HL-60/S4 (cell line): ENCODE measurements around the gene TERB1.

Experiments
- in situ Hi-C: fragments of 300-500 bp; cut with MboI; formaldehyde crosslinking; loops from 2 replicates; pipeline ENCODE4 v1.14.3; 2022; ENCODE audit warnings: low sequenced_read_pairs

The TERB1 gene

DNA sequence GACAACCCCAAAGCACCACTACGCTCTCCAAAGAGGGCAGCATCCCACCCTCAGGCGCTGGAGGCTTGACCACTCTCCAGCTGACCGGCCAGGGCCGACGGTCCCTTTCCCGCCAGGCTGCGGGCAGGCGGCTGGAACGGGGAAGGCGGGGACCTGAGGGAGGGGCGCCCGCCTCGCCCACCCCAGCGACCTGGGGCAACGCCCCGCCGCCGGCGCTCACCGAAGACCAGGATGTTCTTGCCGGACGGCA is 50.4 kb downstream of the TERB1 start:
- in situ Hi-C loops: no loop called here

DNA sequence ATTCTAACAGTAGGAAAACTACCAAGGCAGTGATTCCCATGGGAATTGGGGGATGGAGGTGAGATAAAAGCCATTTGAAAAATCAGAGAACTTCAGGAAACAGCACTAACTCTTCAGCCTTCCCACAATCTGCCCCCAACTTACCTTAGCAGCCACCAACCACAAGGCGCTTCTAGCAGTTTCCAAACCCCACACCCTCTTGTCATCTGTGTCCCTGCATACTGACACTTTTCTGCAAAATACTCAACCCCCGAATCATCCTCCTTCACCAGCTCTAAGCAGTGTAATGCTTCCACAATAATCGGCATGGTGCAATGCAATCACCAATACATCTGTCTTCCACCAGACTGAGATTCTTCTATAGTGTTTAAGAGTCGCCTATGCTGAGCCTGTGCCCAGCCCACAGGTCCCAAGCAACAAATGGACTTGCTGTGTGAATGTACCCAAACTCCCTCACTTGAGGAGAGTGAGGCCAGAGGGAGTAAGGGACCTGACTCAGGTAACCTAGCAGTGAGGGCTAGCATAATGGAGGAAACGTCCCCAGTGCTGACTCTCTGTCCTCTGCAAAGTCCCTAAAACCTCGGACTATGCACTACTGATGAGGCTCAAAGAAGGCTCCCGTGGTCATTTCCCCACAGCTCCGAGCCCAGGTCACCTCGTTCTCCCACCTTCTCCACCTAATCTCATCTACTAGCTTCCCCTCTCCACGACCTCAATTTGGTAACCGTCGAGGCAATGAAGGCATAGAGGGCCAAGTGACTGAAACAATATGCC is 50.9 kb downstream of the TERB1 start:
- in situ Hi-C loops: no loop called here

DNA sequence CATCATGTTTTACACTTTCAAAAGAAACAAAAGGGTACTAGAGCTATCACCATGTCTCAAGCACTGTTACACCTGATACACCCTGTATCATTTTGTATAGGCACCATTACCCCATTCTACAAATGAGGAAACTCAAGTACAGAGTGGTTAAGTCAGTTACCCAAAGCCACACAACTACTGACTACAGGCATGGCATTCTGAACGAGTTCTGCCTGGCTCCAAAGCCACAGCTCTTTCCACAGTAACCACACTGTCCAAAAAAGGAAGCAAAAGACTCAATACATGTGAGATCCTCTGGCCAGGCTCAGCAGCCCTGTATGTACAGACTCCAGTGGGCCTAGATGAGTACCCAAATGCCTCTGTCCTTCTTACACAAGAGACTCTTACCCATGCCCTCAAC is 54.7 kb downstream of the TERB1 start:
- in situ Hi-C loops: no loop called here

DNA sequence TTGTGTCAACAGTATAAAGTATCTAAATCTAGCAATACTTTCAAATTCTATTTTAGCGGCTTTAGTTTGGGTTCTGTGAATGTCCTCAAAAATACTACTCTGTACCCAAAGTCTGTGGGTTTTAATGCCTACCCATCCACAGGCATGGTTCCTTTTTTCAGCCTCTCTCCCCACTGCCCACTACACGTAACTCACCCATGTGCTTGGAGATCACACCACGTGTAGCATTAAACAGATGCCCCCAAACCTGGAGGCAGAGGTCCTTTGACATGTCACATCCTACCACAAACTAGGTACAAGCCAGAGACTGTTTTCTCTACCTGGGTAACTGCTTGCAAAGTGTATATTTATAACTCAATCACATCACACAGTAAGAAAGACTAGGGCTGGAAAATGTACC is 55.3 kb downstream of the TERB1 start:
- in situ Hi-C loops: no loop called here

DNA sequence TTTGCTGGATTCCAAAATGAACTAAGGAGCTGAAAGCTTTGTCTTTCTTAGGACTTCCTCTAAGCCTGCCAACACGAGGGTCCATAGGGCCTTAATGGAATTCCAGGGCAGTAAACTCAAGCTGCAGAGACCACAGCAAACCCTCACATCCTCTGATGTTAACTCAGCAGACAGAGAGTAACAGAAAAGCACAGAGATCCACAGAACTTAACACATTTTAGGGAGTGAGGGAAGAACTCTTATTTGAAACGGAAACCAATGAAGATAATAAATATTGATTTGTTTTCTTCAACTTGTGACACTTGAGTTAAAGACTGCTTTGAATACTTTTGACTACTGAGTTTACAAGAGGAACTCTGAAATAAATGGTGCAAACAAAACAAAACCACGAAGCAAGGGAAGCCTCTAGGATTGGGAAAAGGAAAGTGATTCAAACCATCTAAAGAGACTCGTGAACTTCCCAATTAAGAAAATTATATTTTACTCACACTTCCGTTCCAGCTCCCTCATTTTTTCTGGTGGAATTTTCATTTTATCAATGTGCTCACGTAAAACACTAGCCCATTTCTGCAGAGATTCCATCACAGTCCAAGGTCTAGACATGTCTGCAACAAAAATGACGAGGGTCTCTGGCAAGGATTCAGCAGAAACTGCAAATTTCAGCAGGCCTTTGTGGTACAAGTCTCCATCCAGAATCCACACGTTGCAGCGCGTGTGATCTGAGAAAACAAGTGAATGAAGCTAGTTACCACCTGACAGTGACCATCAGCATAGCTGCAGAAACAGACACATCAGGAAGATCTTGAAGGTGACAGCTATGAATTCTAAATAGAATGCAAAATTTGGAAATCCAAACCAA is 59.2 kb downstream of the TERB1 start:
- in situ Hi-C loops: no loop called here

DNA sequence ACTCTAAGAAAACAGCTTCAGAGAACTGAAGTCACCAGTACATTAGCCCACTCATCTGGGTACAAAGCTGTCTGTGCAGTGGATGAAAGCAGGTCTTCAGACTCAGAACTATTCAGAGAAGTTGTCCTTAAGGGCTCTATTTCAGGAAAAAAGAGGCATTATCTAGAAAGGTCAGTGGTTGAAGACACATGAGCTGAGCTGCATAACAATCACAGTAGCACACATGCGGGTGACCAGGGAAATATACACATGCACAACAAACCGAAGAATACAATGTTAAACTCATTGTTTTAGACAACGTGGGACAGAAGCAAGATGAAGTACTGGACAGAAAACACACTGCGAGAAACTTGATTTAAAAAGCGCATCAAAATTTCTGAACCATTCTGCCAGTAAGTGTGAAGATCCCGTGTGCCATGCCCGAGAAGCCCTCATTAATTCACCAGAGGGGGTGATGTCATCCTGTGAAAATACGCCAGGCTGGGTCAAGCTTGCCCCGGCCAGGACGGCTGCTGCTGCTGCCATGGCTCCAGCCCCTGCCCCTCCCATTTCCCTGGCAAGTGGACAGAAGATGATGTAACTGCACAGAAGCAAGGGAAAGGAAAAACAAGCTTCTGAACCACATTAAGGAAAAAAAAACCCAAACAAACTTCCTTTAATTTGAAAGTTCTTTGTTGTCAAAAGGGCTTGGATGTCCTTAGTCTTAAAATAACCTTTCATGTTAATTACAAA is 60.0 kb downstream of the TERB1 start:
- in situ Hi-C loops: no loop called here

DNA sequence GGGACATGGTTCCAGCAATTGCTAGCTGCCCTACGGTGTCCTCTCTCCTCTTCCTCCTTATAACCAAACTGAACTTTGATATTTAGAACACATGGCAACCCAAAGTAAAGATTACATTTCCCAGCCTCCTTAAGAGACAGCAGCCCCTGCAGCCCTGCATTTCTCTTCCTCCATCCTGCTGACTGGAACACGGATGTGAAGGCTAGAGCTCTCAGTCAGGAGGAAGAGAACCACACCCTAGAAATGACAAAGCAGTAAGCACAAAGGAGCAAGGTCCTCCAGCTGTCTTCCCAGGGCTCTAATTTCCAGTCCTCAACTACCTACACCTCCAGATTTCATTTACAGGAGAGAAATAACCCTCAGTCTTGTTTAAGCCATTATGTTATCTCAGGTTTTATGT is 60.9 kb downstream of the TERB1 start:
- in situ Hi-C loops: no loop called here

DNA sequence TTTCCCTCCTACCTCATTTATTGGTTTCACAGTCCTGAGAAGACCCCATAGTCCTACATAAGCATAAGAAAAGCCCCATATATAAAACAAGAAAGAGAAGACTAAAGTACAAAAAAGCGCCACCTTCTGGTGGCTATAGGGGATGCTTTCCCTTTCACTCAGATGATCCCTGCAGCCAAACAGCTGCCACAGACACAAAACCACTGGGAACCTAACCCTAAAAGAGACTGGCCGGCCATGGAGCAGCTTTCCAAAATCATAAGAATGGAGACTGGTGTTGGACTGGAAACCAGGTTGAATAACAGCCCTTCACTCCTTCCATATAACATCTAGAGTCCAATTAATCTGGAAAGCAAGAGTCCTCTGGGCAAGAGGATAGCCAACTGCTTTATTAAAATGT is 61.4 kb downstream of the TERB1 start:
- in situ Hi-C loops: no loop called here

DNA sequence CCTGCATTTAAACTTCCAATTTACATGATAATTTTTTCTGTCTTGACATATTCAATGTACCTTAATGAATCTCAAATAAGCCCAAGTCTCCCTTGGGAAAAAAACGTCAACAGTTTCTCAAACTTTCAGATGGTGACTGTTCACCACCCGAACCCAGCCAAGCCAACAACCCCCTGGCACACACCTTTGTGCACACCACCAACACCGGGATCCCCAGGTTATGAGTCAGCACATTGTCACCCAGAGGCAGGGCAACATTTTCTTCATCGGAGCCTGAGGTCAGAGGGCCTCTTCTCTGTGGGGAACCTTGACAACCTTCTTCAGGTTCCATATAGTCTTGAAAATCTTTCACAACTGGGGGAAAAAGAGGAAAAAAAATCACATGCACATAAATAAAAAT is 65.5 kb downstream of the TERB1 start:
- in situ Hi-C loops: no loop called here

DNA sequence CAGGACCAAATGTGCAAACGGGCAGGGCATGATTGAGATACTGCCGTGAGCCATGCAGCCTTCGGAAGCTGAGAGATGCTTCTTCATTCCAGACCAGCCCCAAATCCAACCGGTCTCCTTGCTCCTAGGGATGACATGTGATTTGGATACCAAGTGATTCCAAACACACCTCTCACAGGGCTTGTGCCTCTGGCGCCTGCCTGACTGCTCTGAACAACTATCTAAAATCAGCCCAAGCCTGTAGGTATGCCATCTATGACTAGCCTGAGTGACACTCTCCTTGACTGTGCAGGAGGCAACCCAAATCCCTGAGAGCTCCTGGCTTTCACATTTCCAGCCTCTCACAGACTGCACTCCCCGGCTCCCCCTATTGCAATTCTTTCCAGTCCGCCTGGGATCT is 70.3 kb downstream of the TERB1 start:
- in situ Hi-C loops: no loop called here

DNA sequence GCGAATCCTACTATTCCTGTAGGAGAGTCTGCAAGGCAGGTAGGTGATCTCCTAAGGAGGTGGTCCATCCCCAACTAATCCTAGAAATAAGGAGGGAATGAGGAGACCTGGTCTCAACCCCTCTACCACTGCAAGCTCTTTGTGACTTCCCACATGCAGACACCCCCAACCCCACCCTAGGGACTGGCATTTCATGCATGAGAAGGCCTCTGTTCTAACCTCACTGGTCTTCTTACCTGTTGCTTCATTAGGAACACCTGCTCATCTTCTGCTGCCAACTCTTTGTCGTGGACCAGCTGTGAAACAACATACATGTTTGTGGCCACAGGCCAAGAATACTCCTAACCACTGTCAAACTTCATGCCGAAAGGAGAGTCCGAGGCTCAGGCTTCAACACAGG is 72.6 kb downstream of the TERB1 start:
- in situ Hi-C loops: no loop called here

DNA sequence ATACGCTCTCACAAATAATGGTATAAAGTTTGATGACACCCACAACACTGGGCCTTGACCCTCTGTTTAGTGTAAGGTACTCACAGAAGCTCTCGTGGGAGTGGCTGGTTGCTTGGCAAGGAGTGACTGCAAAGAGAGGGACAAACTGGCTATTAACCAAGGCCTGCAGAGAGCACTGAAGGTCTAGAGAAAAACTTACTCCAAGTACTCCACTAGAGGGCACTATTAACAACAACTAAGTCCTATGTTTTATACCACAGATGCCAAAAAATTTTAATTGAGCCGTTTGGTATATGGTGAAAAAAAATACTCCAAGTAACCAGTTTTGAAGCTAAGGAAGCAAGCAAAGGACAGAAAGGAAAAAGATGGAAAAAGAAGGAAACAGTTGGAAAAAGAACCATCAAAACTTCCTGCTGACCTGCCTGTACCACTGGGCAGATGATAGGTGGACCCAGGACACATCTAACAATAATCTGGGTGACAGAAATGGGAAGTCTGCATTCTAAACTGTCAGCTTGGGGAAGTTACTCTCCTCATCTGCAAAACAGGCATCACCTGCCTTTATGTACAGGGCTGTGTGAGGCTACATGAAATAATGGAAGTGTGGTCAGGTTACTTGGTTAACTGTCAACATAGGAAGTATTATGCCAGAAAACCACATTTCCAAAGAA is 73.1 kb downstream of the TERB1 start:
- in situ Hi-C loops: no loop called here

DNA sequence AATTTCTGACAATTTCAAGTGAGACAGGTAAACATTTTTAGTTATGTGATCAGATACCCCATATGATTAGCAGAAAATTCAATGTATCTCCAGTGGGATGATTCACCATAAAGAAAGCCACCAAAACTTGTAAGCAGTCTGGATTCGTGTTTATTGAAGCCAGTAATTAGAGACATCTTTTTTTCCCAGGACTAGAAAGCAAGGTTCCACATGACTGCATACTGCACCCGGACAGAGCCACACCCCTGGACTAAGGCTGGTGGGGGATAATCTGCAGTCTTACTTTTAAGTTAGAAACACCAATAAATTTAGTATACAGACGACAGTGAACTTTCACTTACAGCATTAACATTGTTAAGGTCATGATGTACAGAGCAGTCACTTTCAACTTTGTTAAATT is 80.6 kb downstream of the TERB1 start:
- in situ Hi-C loops: no loop called here

DNA sequence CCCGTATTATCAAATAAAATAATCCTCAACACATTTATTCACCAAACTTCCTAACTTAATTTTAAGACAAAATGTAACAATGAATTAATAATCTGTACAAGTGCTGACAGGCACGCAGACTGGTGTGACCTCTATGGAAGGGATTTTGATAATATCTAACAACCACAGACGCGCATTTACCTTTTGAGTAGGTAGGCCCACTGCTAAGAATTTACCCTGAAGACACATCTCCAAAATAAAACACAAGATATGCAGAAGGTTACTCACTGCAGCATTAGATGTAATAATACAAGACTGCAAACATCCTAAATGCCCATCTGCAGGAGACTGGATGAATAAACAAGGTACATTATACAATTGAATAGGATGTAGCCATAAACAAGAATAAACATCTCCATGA is 82.1 kb downstream of the TERB1 start:
- in situ Hi-C loops: no loop called here

DNA sequence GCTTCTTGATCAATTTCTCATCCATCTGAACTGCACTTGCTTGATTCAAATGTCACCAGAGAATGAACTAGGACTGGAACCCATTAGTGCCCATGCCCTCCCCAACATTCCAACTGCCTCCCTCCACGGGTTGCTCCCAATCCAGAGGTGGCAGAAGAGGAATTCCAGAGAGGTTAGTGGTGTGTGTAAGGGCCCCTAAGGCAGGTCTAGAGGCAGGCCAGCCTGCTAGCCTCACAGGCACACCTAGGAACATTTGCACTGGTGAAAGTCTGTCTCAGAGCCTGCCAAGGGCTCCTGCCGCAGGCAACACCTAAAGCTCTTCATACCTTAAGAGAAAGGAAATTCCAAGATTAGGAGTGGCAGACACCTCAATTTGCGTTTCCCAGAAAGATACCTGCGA is 83.6 kb downstream of the TERB1 start:
- in situ Hi-C loops: no loop called here

DNA sequence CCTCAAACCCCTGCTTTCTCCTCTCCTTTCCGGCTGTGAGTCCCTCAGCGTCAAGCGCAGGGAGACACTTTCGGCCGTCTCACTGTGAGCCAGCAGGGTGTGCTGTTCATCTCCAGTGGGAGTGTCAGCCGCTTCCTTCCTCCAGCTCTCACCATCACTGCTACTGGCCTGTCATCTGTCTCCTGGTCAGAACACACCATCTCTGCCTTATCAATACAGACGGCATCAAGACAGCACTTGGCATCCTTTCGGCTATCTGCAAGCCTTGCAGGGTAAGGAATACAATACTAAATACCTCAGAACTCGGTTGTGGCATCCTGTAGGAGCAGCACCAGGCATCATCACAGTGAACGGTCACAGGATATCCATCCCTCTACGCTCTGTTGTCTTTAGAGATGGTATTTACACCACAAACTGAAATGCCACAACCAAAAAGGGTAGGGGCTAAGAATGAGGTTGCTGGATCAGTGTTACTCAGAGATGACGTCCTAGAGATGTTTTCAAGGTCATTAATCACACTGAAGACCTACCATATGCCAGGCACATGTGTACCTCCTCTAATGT is 84.2 kb downstream of the TERB1 start:
- in situ Hi-C loops: no loop called here

DNA sequence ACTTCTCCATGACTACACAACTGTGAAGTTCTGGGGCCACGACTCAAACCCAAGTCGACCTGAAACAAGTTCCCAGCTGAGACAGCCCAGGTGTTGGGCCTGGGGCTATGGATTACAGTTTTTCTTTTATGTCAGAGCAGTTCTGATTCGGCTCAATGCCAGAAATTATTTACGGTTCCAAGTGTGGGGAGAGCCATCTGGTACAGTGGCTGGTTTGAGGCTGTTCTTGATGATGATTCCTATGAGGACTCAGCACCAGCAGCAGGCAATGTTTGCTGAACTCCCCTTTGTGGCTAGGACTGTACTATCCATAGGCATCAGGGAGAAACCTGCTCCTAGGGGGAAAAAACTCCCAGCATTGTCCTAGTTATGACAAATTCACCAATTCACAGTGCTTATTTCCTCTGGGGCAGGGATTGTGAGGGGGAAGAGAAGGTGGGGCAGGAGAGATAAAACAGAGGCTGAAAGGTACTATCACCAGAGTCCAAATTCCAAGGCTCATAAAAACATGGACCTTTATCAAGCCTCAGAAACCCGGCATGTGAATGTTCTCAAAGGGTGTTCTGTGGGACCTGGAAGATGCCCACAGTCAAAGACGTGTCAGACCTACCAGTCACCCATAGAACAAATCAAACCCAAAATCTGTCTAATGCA is 86.6 kb downstream of the TERB1 start:
- in situ Hi-C loops: no loop called here

DNA sequence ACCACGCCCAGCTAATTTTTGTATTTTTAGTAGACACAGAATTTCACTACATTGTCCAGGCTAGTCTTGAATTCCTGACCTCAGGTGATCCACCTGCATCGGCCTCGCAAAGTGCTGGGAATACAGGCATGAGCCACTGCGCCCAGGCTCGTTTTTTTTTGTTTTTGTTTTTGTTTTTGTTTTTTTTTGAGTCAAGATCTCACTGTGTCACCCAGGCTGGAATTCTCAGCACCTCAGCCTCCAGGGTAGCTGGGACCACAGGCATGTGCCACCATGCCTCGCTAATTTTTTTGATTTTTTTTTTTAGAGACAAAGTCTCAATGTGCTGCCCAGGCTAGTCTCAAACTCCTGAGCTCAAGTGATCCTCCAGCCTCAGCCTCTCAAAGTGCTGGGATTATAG is 87.3 kb downstream of the TERB1 start:
- in situ Hi-C loops: no loop called here

DNA sequence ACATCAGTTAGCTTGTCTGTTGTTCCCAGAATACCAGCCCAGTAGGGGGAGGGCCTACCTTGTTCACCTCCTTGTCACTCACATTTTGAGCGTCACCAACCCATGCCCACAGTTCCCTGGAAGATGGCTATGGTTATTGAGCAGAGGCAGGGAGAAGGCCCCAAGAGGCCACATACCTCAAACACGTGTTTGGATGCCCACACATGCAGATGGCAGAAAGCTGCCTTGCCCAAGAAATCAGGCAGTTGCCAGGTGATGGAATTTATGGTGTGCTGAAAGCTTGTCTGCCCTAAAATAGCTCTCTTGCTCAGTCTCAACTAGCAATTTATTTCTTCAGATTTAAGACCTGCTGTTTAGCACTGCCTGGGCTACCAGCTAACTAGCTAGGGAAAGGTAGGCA is 88.3 kb downstream of the TERB1 start:
- in situ Hi-C loops: no loop called here

DNA sequence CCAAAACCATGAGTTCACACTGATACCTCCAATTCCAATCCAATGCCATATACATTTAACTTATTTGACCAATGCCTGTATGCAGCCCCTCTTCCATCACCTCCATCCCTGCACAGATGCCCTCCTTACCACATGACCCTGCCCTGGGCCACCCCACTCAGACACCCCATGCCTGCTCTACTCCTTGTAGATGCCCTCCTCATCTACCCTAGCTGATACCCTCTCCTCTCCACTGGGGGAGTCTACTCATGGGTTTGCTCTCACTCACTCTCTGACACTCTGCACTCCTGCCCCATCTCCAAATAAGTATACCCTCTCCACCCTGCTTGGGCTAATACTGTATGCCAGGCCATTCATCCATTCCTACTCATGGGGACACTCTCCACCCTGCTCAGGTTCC is 88.9 kb downstream of the TERB1 start:
- in situ Hi-C loops: no loop called here

DNA sequence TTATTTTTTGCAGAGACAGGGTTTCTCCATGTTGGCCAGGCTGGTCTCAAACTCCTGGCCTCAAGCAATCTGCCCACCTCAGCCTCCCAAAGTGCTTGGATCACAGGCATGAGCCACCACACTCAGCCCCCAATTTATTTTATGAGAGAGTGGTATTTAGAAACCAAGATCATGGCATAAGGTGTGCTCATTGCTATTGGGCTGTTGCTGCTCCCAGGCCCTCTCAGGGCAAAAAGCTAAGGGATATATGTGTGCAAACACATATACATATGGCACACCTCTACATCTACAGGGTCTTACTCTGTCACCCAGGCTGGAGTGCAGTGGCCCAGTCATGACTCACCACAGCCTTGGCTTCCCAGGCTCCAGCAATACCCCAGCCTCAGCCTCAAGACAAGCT is 89.8 kb downstream of the TERB1 start:
- in situ Hi-C loops: no loop called here
